ENCODE results near the gene FAM53A.

FAM53A gene

DNA sequence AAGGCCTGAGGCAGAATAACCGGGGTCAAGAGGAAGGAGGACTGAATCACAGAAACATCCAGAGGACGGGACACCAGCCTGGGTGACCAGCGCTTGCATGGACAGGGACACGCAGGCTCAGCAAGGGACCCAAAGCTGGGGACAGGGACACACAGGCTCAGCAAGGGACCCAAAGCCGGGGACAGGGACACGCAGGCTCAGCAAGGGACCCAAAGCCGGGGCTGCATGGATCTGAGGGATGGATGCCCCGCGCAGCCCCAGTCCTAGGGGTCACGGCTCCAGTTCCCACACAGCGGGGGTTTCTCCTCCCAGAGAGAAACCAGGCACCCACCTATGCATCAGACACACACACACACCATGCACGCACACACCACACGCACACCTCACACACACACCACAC lies 32.5 kb downstream of the FAM53A start:
- DNase-seq (ENCODE audit: low spot score): peak; percentile 56
- H3K4me3 ChIP-seq (ENCODE audit: severe bottlenecking): no peak overlapping the region
- no peaks in the 10 kb centered on the region for H3K4me1 ChIP-seq (ENCODE audit: insufficient read depth, poor library complexity, severe bottlenecking)
- TF ChIP-seq, protein P1, sequence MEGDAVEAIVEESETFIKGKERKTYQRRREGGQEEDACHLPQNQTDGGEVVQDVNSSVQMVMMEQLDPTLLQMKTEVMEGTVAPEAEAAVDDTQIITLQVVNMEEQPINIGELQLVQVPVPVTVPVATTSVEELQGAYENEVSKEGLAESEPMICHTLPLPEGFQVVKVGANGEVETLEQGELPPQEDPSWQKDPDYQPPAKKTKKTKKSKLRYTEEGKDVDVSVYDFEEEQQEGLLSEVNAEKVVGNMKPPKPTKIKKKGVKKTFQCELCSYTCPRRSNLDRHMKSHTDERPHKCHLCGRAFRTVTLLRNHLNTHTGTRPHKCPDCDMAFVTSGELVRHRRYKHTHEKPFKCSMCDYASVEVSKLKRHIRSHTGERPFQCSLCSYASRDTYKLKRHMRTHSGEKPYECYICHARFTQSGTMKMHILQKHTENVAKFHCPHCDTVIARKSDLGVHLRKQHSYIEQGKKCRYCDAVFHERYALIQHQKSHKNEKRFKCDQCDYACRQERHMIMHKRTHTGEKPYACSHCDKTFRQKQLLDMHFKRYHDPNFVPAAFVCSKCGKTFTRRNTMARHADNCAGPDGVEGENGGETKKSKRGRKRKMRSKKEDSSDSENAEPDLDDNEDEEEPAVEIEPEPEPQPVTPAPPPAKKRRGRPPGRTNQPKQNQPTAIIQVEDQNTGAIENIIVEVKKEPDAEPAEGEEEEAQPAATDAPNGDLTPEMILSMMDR (IDR thresholded peaks at IDR 0.05; ENCODE audit: poor library complexity, severe bottlenecking): no peak
- H3K36me3 ChIP-seq (ENCODE audit: low read depth): no peaks in the 10 kb centered on the region
- H3K27me3 ChIP-seq (ENCODE audit: insufficient read depth, poor library complexity, severe bottlenecking): no peaks in the 10 kb centered on the region
- no peak overlapping the region for H3K27ac ChIP-seq (ENCODE audit: poor library complexity, severe bottlenecking)
- H3K9me3 ChIP-seq (ENCODE audit: severe bottlenecking): no peaks in the 10 kb centered on the region
- no peak for ATAC-seq (ENCODE audit: low read depth)

DNA sequence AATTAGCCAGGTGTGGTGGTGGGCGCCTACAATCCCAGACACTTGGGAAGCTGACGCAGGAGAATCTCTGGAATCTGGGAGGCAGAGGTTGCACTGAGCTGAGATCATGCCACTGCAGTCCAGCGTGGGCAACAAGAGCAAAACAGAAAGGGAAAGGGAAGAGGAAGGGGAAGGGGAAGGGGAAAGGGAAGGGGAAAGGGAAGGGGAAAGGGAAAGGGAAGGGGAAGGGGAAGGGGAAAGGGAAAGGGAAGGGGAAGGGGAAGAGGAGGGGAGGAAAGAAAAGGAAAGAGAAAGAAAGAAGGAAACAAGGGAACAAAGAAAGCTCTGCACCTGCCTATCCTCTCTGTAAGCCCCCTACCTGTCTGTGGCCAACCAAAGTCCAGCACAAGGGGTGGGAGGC lies 35.2 kb downstream of the FAM53A start:
- TF ChIP-seq, protein P1 (IDR thresholded peaks at IDR 0.05; ENCODE audit: poor library complexity, severe bottlenecking): no peak
- no peak for ATAC-seq (ENCODE audit: low read depth)
- H3K4me1 ChIP-seq (ENCODE audit: insufficient read depth, poor library complexity, severe bottlenecking): no peaks in the 10 kb centered on the region

GRCh38 chr4:1647432-1647831 lies 36.7 kb downstream of the FAM53A start:
- Histone ChIP-seq H3K9me3 (ENCODE audit: severe bottlenecking) (no peaks in the 10 kb centered on the region), H3K36me3 (ENCODE audit: low read depth) (no peaks in the 10 kb centered on the region), H3K27ac (ENCODE audit: poor library complexity, severe bottlenecking) (no peak overlapping the region), H3K4me1 (ENCODE audit: insufficient read depth, poor library complexity, severe bottlenecking) (no peaks in the 10 kb centered on the region), H3K27me3 (ENCODE audit: insufficient read depth, poor library complexity, severe bottlenecking) (no peaks in the 10 kb centered on the region), H3K4me3 (ENCODE audit: severe bottlenecking) (no peak overlapping the region)
- DNase-seq (ENCODE audit: low spot score) (peak; percentile 49), ATAC-seq (ENCODE audit: low read depth) (no peak)
- TF ChIP-seq, protein P1 (IDR thresholded peaks at IDR 0.05; ENCODE audit: poor library complexity, severe bottlenecking): no peak

More for the DNA sequence above, 35.2 kb downstream of the FAM53A start:
- H3K27ac ChIP-seq (ENCODE audit: poor library complexity, severe bottlenecking): no peak overlapping the region
- no peaks in the 10 kb centered on the region for H3K9me3 ChIP-seq (ENCODE audit: severe bottlenecking)
- H3K36me3 ChIP-seq (ENCODE audit: low read depth): no peaks in the 10 kb centered on the region
- no peak for DNase-seq (ENCODE audit: low spot score)
- H3K27me3 ChIP-seq (ENCODE audit: insufficient read depth, poor library complexity, severe bottlenecking): no peaks in the 10 kb centered on the region
- no peak overlapping the region for H3K4me3 ChIP-seq (ENCODE audit: severe bottlenecking)

GRCh38 chr4:1646690-1647089 lies 37.4 kb downstream of the FAM53A start:
- no peaks in the 10 kb centered on the region for H3K27me3 ChIP-seq (ENCODE audit: insufficient read depth, poor library complexity, severe bottlenecking)
- ATAC-seq (ENCODE audit: low read depth) (no peak), DNase-seq (ENCODE audit: low spot score) (no peak)
- TF ChIP-seq, protein P1 (IDR thresholded peaks at IDR 0.05; ENCODE audit: poor library complexity, severe bottlenecking): no peak
- no peaks in the 10 kb centered on the region for H3K36me3 ChIP-seq (ENCODE audit: low read depth)
- no peaks in the 10 kb centered on the region for H3K9me3 ChIP-seq (ENCODE audit: severe bottlenecking)
- no peak overlapping the region for H3K27ac ChIP-seq (ENCODE audit: poor library complexity, severe bottlenecking)
- no peaks in the 10 kb centered on the region for H3K4me1 ChIP-seq (ENCODE audit: insufficient read depth, poor library complexity, severe bottlenecking)
- no peak overlapping the region for H3K4me3 ChIP-seq (ENCODE audit: severe bottlenecking)

DNA sequence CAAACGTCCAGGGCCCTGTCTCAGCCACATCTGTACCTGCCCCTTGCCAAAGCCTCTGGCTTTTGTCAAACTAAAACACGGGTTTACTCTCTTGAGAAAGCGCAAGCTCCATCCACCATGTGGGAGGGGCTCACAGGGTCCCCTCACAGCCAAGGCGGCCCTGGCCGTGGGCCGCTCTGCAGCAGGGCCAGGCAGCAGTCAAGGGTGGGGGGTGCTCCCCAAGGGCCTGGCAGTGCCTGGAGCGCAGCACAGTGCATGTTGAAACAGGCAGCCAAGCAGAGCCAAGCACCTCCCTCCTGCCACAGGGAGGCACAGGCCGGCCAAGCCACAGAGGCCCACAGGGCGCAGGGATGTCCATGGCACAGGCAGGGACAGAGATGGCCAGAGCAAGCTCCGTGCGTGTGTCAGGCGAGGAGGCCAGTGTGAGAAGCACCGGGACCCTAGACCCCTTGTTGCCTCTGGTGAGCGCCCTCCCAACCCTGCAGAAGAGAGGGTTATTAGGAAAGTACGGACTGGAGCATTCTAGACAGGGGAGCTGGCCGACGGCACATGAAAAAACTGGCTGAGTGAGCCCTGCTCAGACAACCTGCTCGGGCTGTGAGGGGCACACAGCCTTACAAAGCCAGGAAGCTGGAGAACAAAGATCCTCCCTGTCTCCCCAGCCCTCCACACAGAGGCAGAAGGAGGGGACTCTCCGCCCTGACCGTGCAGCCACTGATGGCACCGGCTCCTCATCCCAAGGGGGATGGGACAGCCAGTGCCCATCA lies 39.0 kb downstream of the FAM53A start:
- Histone ChIP-seq H3K4me1 (ENCODE audit: insufficient read depth, poor library complexity, severe bottlenecking) (no peaks in the 10 kb centered on the region), H3K27me3 (ENCODE audit: insufficient read depth, poor library complexity, severe bottlenecking) (no peaks in the 10 kb centered on the region), H3K9me3 (ENCODE audit: severe bottlenecking) (no peaks in the 10 kb centered on the region), H3K36me3 (ENCODE audit: low read depth) (no peaks in the 10 kb centered on the region), H3K27ac (ENCODE audit: poor library complexity, severe bottlenecking) (no peak overlapping the region), H3K4me3 (ENCODE audit: severe bottlenecking) (no peak overlapping the region)
- ATAC-seq (ENCODE audit: low read depth): peak; percentile 90
- DNase-seq (ENCODE audit: low spot score): no peak
- TF ChIP-seq, protein P1 (IDR thresholded peaks at IDR 0.05; ENCODE audit: poor library complexity, severe bottlenecking): no peak

Data from RWPE2 (cell line).